GM18868 (cell line): ENCODE results near the gene LAPTM5.
"Not testable (repeated sequence)": the region's sequence is repeated elsewhere in the genome, so short reads cannot be mapped to it uniquely, and the experiment has no call there.

Experiments
- ATAC-seq: cut with Tn5 transposase; IDR thresholded peaks from one replicate; pipeline ENCODE4 v1.9.1; 2021; ENCODE audit warnings: mild to moderate bottlenecking, moderate library complexity; ENCODE audit not compliant: unreplicated experiment

LAPTM5 gene

GRCh38 chr1:30700528-30701257 lies 56.9 kb downstream of the LAPTM5 start:
- ATAC-seq = no peak

- ATAC-seq = no peak
Measured at GRCh38 chr1:30699762-30700161, 57.8 kb downstream of the LAPTM5 start.

GRCh38 chr1:30698401-30698981 lies 59.1 kb downstream of the LAPTM5 start:
- ATAC-seq = no peak

- ATAC-seq = no peak
Measured at GRCh38 chr1:30697571-30698376, 59.8 kb downstream of the LAPTM5 start.

- no peak for ATAC-seq
Measured at GRCh38 chr1:30696831-30697230, 60.7 kb downstream of the LAPTM5 start.

- no peak for ATAC-seq
Measured at GRCh38 chr1:30695439-30695841, 62.1 kb downstream of the LAPTM5 start.

GRCh38 chr1:30694280-30695175 lies 63.0 kb downstream of the LAPTM5 start:
- ATAC-seq = no peak

- no peak for ATAC-seq
Measured at GRCh38 chr1:30693822-30694221, 63.8 kb downstream of the LAPTM5 start.

- ATAC-seq = no peak
Measured at GRCh38 chr1:30693366-30693765, 64.2 kb downstream of the LAPTM5 start.

- ATAC-seq = no peak
Measured at GRCh38 chr1:30692948-30693301, 64.6 kb downstream of the LAPTM5 start.

- no peak for ATAC-seq
Measured at GRCh38 chr1:30692201-30692947, 65.2 kb downstream of the LAPTM5 start.

- ATAC-seq = no peak
Measured at GRCh38 chr1:30691480-30691879, 66.1 kb downstream of the LAPTM5 start.

- ATAC-seq = no peak
Measured at GRCh38 chr1:30689901-30690645, 67.5 kb downstream of the LAPTM5 start.

GRCh38 chr1:30688920-30689794 lies 68.4 kb downstream of the LAPTM5 start:
- no peak for ATAC-seq

GRCh38 chr1:30688516-30688915 lies 69.1 kb downstream of the LAPTM5 start:
- not testable (repeated sequence) for ATAC-seq

GRCh38 chr1:30687886-30688285 lies 69.7 kb downstream of the LAPTM5 start:
- ATAC-seq = no peak

- ATAC-seq = no peak
Measured at GRCh38 chr1:30686236-30686935, 71.2 kb downstream of the LAPTM5 start.

GRCh38 chr1:30685796-30686165 lies 71.8 kb downstream of the LAPTM5 start:
- ATAC-seq = no peak
